Ovary (tissue), 9 donors: ENCODE measurements around the gene HEXIM1. TPM values are rescaled to one million over a fixed set of nuclear protein-coding genes. Genes with fewer than 3 reads are reported as not detected.
A peak's percentile ranks its signal among the peaks of the same experiment; 100 is the strongest.

Source experiments
- DNase-seq, 5 donors: peaks; one replicate each; pipeline ENCODE4 v3.0.0-alpha.2; 2019 to 2020
- H3K27ac ChIP-seq, 2 donors: fragments of 200-600 bp; one replicate each; pipeline versions ENCODE4 v1.5.1 to v1.8.0; 2019 to 2022
- H3K27me3 ChIP-seq: fragments of 200-600 bp; one replicate; pipeline ENCODE4 v1.8.0; 2022
- H3K36me3 ChIP-seq: fragments of 200-600 bp; sonication (generic); one replicate; pipeline ENCODE4 v1.5.1; 2019
- H3K4me1 ChIP-seq: one replicate; pipeline ENCODE4 v1.8.1; 2013; ENCODE audit warnings: mild to moderate bottlenecking, moderate library complexity; ENCODE audit not compliant: insufficient read depth
- H3K4me3 ChIP-seq: fragments of 200-600 bp; sonication (generic); one replicate; pipeline ENCODE4 v1.5.1; 2017
- H3K9me3 ChIP-seq, 2 donors: fragments of 200-600 bp in 1 of 2; sonication (generic) in 1 of 2; one replicate each; pipeline versions ENCODE4 v1.5.1 to v1.8.1; 2013 to 2019; ENCODE audit warnings: mild to moderate bottlenecking in 1 of 2, moderate library complexity in 1 of 2
- CTCF ChIP-seq, 3 donors: fragments of 450-650 bp in 2 of 3; fragments of 200-600 bp in 1 of 3; IDR thresholded peaks; one replicate each; pipeline versions ENCODE4 v1.5.1 to v1.8.0; 2016 to 2022; ENCODE audit warnings: antibody characterized with exemption in 3 of 3, mild to moderate bottlenecking in 1 of 3
- EP300 ChIP-seq: sonication (generic); formaldehyde crosslinking; IDR thresholded peaks from one replicate; pipeline ENCODE4 v1.6.1; 2017; ENCODE audit warnings: antibody characterized with exemption
- POLR2A ChIP-seq: fragments of 450-650 bp; IDR thresholded peaks from one replicate; pipeline ENCODE4 v1.6.1; 2017; ENCODE audit warnings: antibody characterized with exemption, mild to moderate bottlenecking, moderate library complexity
- WGBS, 3 donors: extraction: QIAGEN DNeasy Blood & Tissue Kit in 1 of 3; methylation state at CpG; one replicate each; pipeline versions ENCODE4 v1.1.5 to v1.1.7; 2013 to 2017; 5-methylcytosine and 5-hydroxymethylcytosine counted together
- intact Hi-C, 4 donors: fragments of 100-400 bp; cut with DNase I; formaldehyde crosslinking; loops; one replicate each; pipeline versions ENCODE4 v1.11.0 to v1.15.1; 2022 to 2023
- polyA plus RNA-seq, 2 donors: library from polyadenylated mRNA; stranded (reverse); fragments of 200-250 nt in 1 of 2; fragments of 350-450 nt in 1 of 2; fragmentation: Illumina TruSeq in 1 of 2; extraction: RNeasy Lipid Tissue Mini Kit (QIAGEN cat#74804) in 1 of 2; gene quantifications; one replicate each; pipeline ENCODE4 v1.2.3, GENCODE V29; 2013 to 2014
- total RNA-seq, 7 donors: library from RNA; depleted of rRNA in 2 of 7; stranded (reverse); fragments of >200 nt in 2 of 7; fragmentation: NEBNext Ultra II Directional in 3 of 7; extraction: Animal tissue kit (Norgen Biotek cat#: 25700) in 3 of 7; gene quantifications; one replicate each; pipeline versions ENCODE4 v1.1.0 to v1.2.4, GENCODE V29; 2016 to 2023
- donor health status: DM: no; HTN: no; CAD: no; lungs with moderate emphysema.
- donor health status: DM: no; HTN: no; CAD: no.
- donor health status: Bipolar disorder and iron deficiency.
- donor health status: DM: yes; HTN: yes; CAD: no.
- donor health status: DM: no; HTN: no; CAD: no.
- donor health status: DM: yes; HTN: yes; CAD: no.

HEXIM1 gene
- total and polyA plus RNA-seq, 9 donors: 14.4 to 37.8 (median 26.9) TPM

- no peaks in the 10 kb centered on the region for H3K27me3 ChIP-seq
- H3K9me3 ChIP-seq: no peaks in the 10 kb centered on the region
- no peaks in the 10 kb centered on the region for H3K4me1 ChIP-seq
- intact Hi-C loops: loop anchor here in 2 of 4 donors (5.0 to 10.0 kb wide), 2 partner anchors 58 to 176 kb away; partner anchors contain the start of gene MAP3K14 (in 1 of the 2)
- no peak for TF ChIP-seq POLR2A
- TF ChIP-seq CTCF (IDR thresholded peaks at IDR 0.05): no peak
- TF ChIP-seq EP300: no peak
- H3K36me3 ChIP-seq: no peaks in the 10 kb centered on the region
- WGBS, 3 donors: 83 to 86% (median 84%) methylated on average over 14 of the region's 14 CpGs
- H3K27ac ChIP-seq: no peak overlapping the region
- H3K4me3 ChIP-seq: no peak overlapping the region
- DNase-seq: peak in 2 of 5 donors; percentile 29 to 30
Observed at GRCh38 chr17:45138911-45139532, 9.3 kb upstream of the HEXIM1 start.

GRCh38 chr17:45139533-45139920 lies 8.7 kb upstream of the HEXIM1 start:
- H3K4me1 ChIP-seq: no peaks in the 10 kb centered on the region
- 73 to 84% (median 75%) methylated on average over 4 of the region's 4 CpGs for WGBS, 3 donors
- no peak overlapping the region for H3K4me3 ChIP-seq
- no peaks in the 10 kb centered on the region for H3K9me3 ChIP-seq
- TF ChIP-seq EP300 (no peak), CTCF (IDR thresholded peaks at IDR 0.05) (no peak), POLR2A (no peak)
- no peaks in the 10 kb centered on the region for H3K36me3 ChIP-seq
- no peak overlapping the region for H3K27ac ChIP-seq
- DNase-seq: peak in 1 of 5 donors; percentile 13
- H3K27me3 ChIP-seq: no peaks in the 10 kb centered on the region
- intact Hi-C loops: loop anchor here in 2 of 4 donors (5.0 to 10.0 kb wide), 2 partner anchors 58 to 175 kb away; partner anchors contain the start of gene MAP3K14 (in 1 of the 2)

- no peaks in the 10 kb centered on the region for H3K36me3 ChIP-seq
- intact Hi-C loops: no loop called here
- H3K27ac ChIP-seq: peak overlapping the region; percentile 89 to 98
- DNase-seq: peak in 2 of 5 donors; percentile 20 to 48
- H3K9me3 ChIP-seq: no peaks in the 10 kb centered on the region
- TF ChIP-seq EP300 (no peak), CTCF (IDR thresholded peaks at IDR 0.05) (no peak), POLR2A (no peak)
- H3K27me3 ChIP-seq: no peaks in the 10 kb centered on the region
- 72 to 76% (median 76%) methylated on average over 13 of the region's 13 CpGs for WGBS, 3 donors
- peak overlapping the region; percentile 47 for H3K4me3 ChIP-seq
- peaks cover 9% of the 10 kb centered on the region for H3K4me1 ChIP-seq
Observed at GRCh38 chr17:45143094-45143670, 5.1 kb upstream of the HEXIM1 start.

GRCh38 chr17:45143767-45144198 lies 4.5 kb upstream of the HEXIM1 start:
- 1 to 3% (median 3%) methylated on average over 21 of the region's 21 CpGs for WGBS, 3 donors
- H3K4me3 ChIP-seq: peak overlapping the region; percentile 47
- H3K27me3 ChIP-seq: no peaks in the 10 kb centered on the region
- DNase-seq: peak; percentile 93 to 96 (median 94)
- intact Hi-C loops: no loop called here
- no peaks in the 10 kb centered on the region for H3K9me3 ChIP-seq
- H3K4me1 ChIP-seq: peaks cover 9% of the 10 kb centered on the region
- no peaks in the 10 kb centered on the region for H3K36me3 ChIP-seq
- TF ChIP-seq POLR2A: peak; percentile 49
- peak in 1 of 3 donors; percentile 8 for TF ChIP-seq CTCF (IDR thresholded peaks at IDR 0.05)
- TF ChIP-seq EP300: no peak
- peak overlapping the region; percentile 89 to 98 for H3K27ac ChIP-seq
